ENCODE measurements around the gene NCMAP. TPM values are rescaled to one million over a fixed set of nuclear protein-coding genes. Genes with fewer than 3 reads are reported as not detected.
A peak's percentile ranks its signal among the peaks of the same experiment; 100 is the strongest.

Gene NCMAP
- total and polyA plus RNA-seq, 2 of the 8 experiments (the other 6 are each of a cell fraction or from before 2014, with no cell fraction given): 0.21 to 0.39 TPM

GRCh38 chr1:24562625-24563024, 6.7 kb downstream of the NCMAP start:
- H3K4me3 ChIP-seq (ENCODE audit: extremely low read depth in 1 of 4, insufficient read depth in 2 of 4, low read depth in 3 of 4, low read length in 4 of 4): no peak overlapping the region
- H2BK20ac ChIP-seq (ENCODE audit: low read length): no peak overlapping the region
- H4K8ac ChIP-seq (ENCODE audit: extremely low read depth, insufficient read depth, low read length): no peak overlapping the region
- H2BK120ac ChIP-seq (replicated peaks; ENCODE audit: low read depth, low read length): no peak overlapping the region
- H2BK12ac ChIP-seq (ENCODE audit: low read depth, low read length): 0 out of 2 replicates have a peak overlapping the region, but pooled peaks have one; percentile 12
- ChIA-PET CTCF (ENCODE audit: partially characterized antibody) (interaction anchor here (0.9 to 3.8 kb wide), 3 partner anchors 21 to 170 kb away, joined by 3 to 28 read pairs (median 10); no protein-coding TSS in a partner anchor), POLR2A (ENCODE audit: partially characterized antibody) (interaction anchor here (0.6 to 2.0 kb wide), 3 partner anchors 81 to 307 kb away, joined by 3 to 4 read pairs (median 3); no protein-coding TSS in a partner anchor)
- no peaks in the 10 kb centered on the region for H3K9me3 ChIP-seq (ENCODE audit: insufficient read depth in 2 of 2, low read depth in 1 of 2, low read length in 1 of 2)
- H3K27me3 ChIP-seq (replicated peaks in 1 of 4; ENCODE audit: control insufficient read depth in 3 of 4, extremely low read depth in 1 of 4, insufficient read depth in 3 of 4, low read length in 3 of 4): peaks cover 0 to under 1% (median 0%) of the 10 kb centered on the region in 4 experiments; a peak in 2 of 7 replicates
- FAIRE-seq: no peak
- DNase-seq (ENCODE audit: low read depth in 1 of 2, low spot score in 2 of 2): no peak
- H2BK15ac ChIP-seq (ENCODE audit: low read length): no peak overlapping the region
- H3K14ac ChIP-seq (ENCODE audit: insufficient read length): no peak overlapping the region
- no peak overlapping the region for H3K23ac ChIP-seq (ENCODE audit: insufficient read length)
- H2AK5ac ChIP-seq (ENCODE audit: low read depth, low read length): no peak overlapping the region
- H3K4me2 ChIP-seq (ENCODE audit: insufficient read depth in 1 of 2, low read depth in 2 of 2, low read length in 2 of 2): no peak overlapping the region
- no peak overlapping the region for H4K5ac ChIP-seq (ENCODE audit: insufficient read length, low read depth, low read length)
- H3K36me3 ChIP-seq (ENCODE audit: control insufficient read depth in 2 of 4, insufficient read depth in 4 of 4, low read length in 3 of 4): no peaks in the 10 kb centered on the region
- no peaks in the 10 kb centered on the region for H3K79me2 ChIP-seq (ENCODE audit: control insufficient read depth in 1 of 2, insufficient read depth in 2 of 2, low read length in 2 of 2)
- no peak overlapping the region for H3K27ac ChIP-seq (ENCODE audit: low read depth, low read length)
- H2AFZ ChIP-seq (ENCODE audit: low read length): no peak overlapping the region
- no peaks in the 10 kb centered on the region for H4K20me1 ChIP-seq (replicated peaks in 1 of 2; ENCODE audit: control insufficient read depth in 1 of 2, insufficient read depth in 2 of 2, low read length in 2 of 2)
- no peaks in the 10 kb centered on the region for H3K23me2 ChIP-seq (ENCODE audit: low read depth, low read length)
- H4K91ac ChIP-seq (replicated peaks; ENCODE audit: insufficient read length, low read length): no peak overlapping the region
- H3K56ac ChIP-seq (replicated peaks; ENCODE audit: insufficient read length, low read depth, low read length): no peak overlapping the region
- H2BK5ac ChIP-seq (ENCODE audit: low read depth, low read length): no peak overlapping the region; the same call in 1 of the 2 replicates
- no peak overlapping the region for H3K9ac ChIP-seq (replicated peaks in 1 of 4; ENCODE audit: extremely low read depth in 1 of 4, low read depth in 3 of 4, low read length in 3 of 4)
- no peak overlapping the region for H3K18ac ChIP-seq (ENCODE audit: extremely low read depth, low read length)
- H3K4ac ChIP-seq (replicated peaks; ENCODE audit: insufficient read length, low read depth, low read length): no peak overlapping the region
- no peaks in the 10 kb centered on the region for H3K79me1 ChIP-seq (ENCODE audit: low read depth, low read length)
- peaks cover 5 to 14% (median 6%) of the 10 kb centered on the region in 4 experiments; a peak in 5 of 7 replicates for H3K4me1 ChIP-seq (replicated peaks in 1 of 4; ENCODE audit: control insufficient read depth in 3 of 4, insufficient read depth in 4 of 4, low read length in 3 of 4)
- TF ChIP-seq CHD2 (IDR thresholded peaks at IDR 0.05; ENCODE audit: low read length) (no peak), RAD21 (IDR thresholded peaks at IDR 0.05 in 1 of 2, conservative IDR thresholded peaks at IDR 0.05 in 1 of 2; ENCODE audit: low read depth in 2 of 2, low read length in 2 of 2) (no peak), RFX5 (IDR thresholded peaks at IDR 0.05; ENCODE audit: borderline replicate concordance, low read depth, low read length) (no peak), ATF2 (IDR thresholded peaks at IDR 0.05; ENCODE audit: low read length) (no peak), HDAC2 (IDR thresholded peaks at IDR 0.05; ENCODE audit: borderline replicate concordance in 1 of 2, low read depth in 2 of 2, low read length in 2 of 2) (no peak), MAX (IDR thresholded peaks at IDR 0.05) (no peak), TBP (IDR thresholded peaks at IDR 0.05; ENCODE audit: low read depth, low read length) (no peak), POU5F1 (IDR thresholded peaks at IDR 0.05; ENCODE audit: low read depth, low read length) (no peak), BCL11A (IDR thresholded peaks at IDR 0.05; ENCODE audit: low read depth in 2 of 2, low read length in 2 of 2) (no peak)

Data from H1 (cell line).